SK-N-SH (cell line): ENCODE measurements around the gene PATL2.

ENCODE experiments used
- CTCF ChIP-seq: fragments of 200-600 bp; sonication (generic); IDR thresholded peaks from 2 replicates; pipeline ENCODE4 v1.6.1; 2017; ENCODE audit warnings: antibody characterized with exemption, mild to moderate bottlenecking, moderate library complexity
- EZH2phosphoT487 ChIP-seq: fragments of 200-600 bp; sonication (generic); IDR thresholded peaks from 2 replicates; pipeline ENCODE4 v1.6.1; 2017; ENCODE audit warnings: low read depth, mixed run types, mild to moderate bottlenecking, antibody characterized with exemption, moderate library complexity, borderline replicate concordance
- FOXJ3 ChIP-seq: sonication (generic); formaldehyde crosslinking; IDR thresholded peaks from 2 replicates; pipeline ENCODE4 v1.5.1; 2020; ENCODE audit warnings: mild to moderate bottlenecking, missing genetic modification reagents
- POLR2AphosphoS5 ChIP-seq: IDR thresholded peaks from 2 replicates; pipeline ENCODE4 v1.6.1; 2012; ENCODE audit warnings: low read depth, low read length

DNA sequence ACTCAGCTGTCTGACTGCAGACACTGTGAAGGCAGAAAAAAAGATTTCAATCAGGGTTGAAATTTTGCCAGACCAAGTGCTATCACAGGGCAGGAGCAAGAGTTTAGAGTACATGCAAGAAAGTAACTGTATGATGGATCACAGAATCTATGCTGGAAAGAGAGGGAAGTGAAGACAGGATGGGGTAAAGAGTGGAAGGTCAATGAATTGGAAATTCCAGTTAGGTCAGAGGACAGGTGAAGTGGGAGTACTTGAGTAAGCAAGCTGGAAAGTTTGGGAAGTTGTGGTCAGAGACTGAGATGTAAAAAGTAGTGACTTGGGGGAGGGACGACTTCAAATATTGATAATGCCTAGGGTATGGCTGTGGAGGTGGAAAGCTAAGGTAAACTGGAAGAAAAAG is 54.8 kb downstream of the PATL2 start:
- TF ChIP-seq FOXJ3 (CRISPR knock-in tag) (no peak), CTCF (no peak), EZH2phosphoT487 (no peak), POLR2AphosphoS5 (no peak)
